AG08396 (cell line): ENCODE data around the gene PADI3.

ENCODE experiments used
- DNase-seq: peaks from one replicate; pipeline ENCODE4 v3.0.0; 2012; ENCODE audit warnings: low spot score, mixed read lengths

PADI3 gene

DNA sequence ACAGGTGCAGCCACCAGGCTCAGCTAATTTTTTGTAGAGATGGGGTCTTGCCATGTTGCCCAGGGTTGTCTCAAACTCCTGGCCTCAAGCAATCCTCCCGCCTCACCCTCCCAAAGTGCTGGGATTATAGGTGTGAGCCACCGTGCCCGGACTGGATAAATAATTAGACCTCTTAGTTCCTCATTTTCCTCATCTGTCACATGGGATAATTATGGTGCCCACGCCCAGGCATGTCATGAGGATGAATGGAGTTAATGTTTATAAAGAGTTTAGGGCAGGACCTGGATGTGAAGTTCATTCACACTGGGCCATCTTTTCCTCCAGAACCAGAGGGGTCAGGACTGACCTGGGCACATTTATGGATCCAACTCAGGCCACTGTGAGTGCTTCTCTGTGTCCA lies 23.7 kb downstream of the PADI3 start:
- DNase-seq: no peak

DNA sequence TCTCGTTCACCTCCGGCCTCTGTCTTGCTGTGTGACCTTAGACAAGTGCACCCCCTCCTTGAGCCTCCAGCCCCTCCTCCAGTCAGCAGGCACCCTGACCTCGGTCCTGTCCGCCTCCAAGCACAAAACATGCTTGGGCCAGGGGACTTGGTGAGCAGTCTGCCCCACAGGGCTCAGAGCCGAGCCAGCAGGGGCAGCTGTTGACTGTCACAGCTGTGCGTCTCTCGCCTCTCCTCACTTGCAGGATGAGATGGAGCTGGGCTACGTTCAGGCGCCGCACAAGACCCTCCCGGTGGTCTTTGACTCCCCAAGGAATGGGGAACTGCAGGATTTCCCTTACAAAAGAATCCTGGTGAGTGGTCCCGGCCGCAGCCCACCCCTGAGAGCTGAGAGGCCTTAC lies 24.2 kb downstream of the PADI3 start:
- no peak for DNase-seq

DNA sequence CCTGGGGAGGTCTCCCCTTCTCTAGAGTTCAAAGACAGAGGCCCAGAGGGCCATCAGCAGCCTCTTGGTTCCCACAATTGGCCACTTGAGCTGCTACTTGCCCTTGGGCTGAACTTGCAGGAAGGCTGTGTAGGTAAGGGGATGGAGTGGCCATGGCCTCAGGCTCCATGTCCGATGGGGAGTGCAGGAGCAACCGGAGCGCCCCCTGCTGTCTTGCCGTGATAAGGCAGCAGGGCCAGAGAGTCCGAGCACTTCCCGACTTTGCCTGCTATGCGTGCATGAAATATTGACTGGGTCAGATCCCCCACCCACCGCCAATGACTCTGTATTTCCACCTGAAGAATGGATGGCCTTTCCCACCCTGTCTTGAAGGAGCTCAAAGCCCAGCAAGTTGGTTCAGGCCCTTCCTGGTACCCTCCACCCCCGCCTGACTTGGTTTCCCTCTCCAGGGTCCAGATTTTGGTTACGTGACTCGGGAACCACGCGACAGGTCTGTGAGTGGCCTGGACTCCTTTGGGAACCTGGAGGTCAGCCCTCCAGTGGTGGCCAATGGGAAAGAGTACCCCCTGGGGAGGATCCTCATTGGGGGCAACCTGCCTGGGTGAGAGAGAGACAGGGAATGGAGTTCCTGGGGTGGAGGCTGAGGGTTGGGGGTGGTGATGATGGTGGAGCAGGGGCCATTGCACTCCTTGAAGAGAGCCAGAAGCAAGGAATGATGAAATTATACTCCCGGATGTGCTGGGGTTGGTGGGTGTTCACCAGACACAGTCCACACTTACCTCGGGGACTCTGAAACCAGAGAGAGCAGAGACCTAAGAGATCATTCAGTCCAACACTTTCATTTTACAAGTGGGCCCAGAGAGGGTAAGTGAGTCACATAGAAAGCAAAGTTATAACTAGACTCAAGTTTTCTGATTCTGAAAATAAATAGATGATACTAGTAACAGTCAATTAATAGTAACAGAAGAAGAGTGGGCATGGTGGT lies 25.6 kb downstream of the PADI3 start:
- peak; percentile 75 for DNase-seq

DNA sequence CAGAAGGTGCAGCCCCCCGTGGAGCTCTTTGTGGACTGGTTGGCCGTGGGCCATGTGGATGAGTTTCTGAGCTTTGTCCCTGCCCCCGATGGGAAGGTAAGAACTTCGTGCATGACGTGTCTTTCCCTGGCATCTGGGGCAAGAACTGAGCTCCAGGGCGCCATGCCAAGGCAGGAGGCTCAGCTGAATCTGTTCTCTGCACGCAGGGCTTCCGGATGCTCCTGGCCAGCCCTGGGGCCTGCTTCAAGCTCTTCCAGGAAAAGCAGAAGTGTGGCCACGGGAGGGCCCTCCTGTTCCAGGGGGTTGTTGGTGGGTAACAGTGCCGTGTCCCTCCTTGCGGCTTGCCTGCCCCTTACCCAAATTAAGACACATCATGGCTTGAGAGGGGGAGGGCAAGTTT lies 27.7 kb downstream of the PADI3 start:
- DNase-seq: no peak

DNA sequence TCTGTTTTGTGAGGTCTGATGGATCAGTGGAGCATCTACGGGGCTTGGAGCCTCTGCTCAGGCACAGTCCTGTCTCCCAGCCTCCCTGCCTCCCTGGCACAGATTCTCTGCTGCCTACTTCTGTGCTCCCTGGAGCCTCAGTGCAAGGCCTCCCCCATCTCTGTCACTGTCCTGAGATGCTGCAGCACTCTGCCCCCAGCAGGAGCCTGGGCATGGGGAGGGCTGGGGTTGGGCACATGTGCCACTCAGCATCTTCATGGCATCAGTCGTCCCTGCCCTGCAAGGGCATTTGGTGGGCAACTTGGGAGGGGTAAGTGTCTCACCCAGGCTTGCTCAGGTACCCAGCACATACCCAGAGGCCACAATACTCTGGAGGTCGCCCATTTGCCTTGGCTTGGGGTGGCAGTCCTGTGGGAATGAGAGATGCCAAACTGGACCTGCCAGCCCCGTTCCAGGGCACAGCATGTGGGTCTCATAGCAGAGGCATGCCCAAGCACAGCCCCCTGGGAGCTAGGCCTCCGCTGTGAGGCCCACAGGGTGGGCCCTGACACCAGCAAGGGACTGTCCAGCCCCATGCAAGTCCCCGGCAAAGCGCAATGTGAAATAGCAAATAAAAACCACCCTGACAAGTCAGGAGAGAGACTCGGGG lies 28.7 kb downstream of the PADI3 start:
- no peak for DNase-seq

DNA sequence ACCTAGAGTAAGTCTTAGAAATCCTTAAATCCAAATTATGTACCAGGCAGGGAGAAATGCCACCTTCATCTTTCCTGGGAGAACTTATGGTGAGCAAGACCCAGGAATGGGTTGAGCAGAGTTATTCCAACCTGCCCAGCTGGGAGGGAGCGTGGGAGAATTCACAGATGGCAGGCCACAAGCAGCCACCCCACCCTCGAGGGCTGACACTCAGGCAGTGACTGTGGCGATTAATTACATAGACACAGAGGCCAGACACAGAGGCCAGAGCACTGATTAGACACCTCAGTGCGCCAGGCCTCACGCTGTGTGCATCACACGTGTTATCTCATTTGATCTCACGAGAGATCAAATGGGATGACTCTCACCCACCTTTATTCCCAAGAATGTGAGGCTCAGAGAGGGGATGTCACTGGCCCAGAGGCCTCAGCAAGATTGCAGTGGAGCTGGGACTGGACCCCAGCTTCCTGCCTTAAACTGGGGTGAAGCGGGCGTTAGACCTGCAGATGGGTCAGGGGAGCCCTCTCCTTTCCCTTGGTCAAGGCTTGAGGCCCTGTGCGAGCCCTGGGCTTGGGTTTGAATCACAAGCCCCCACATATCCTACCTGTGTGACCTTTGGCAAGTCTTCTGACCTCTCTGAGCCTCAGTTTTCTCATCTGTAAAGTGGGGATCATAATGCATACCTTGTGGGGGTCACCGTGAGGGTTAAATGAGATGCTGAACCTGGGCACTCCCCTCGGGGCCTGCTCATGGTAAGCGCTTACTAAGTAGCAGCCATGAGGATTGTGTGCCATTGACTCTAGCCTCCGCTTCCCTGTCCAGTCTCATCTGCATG lies 30.3 kb downstream of the PADI3 start:
- no peak for DNase-seq

DNA sequence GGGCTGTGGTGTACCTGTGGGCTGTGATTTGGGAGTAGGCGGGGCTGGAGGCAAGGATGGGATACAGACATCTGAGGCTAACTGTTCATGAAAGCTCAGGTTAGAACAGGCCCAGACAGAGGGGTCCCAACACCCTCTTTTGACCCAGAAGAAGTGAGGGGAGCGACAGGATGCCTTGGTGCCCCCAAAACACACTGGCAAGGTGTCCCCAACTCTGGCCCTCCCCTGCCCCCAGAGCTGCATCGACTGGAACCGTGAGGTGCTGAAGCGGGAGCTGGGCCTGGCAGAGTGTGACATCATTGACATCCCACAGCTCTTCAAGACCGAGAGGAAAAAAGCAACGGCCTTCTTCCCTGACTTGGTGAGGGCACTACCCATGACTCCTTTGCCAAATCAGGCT lies 31.5 kb downstream of the PADI3 start:
- no peak for DNase-seq

DNA sequence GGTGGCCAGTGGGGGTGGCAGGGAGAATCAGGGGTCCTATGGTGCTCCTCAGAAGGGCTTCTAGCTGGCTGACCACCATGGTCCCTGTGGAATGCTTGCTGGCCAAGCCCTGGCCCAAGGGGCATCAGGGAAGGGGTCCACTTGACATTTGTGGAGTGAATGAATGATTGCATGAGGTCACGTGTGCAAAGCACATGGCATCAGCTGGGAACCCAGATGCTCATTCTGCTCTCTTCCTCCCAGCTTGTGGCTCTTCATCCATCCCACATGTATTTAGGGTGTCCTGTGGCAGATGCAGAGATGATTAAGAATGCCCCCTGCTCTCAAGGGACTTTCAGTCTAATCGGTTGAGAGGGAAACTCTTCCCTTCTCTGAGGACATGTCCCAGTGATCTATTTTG lies 32.0 kb downstream of the PADI3 start:
- no peak for DNase-seq

DNA sequence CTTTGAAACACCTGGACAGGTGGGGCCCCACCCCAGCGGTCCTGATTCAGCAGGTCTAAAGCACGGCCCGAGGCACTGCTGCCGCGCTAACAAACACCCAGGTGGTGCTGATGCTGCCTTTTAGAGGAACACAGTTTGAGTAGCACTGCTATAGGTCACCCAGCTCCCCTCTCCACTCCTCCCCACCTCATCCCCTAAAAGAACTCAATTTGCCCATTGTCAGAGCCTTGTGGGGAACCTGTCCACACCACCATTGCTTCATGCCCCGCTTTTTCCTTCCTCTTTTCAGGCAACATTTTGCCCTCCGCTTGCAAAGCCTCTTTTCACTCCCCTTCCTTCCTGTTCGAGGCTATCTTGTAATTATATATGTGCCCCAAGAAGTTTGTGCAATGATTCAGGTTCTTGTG lies 32.9 kb downstream of the PADI3 start:
- no peak for DNase-seq

DNA sequence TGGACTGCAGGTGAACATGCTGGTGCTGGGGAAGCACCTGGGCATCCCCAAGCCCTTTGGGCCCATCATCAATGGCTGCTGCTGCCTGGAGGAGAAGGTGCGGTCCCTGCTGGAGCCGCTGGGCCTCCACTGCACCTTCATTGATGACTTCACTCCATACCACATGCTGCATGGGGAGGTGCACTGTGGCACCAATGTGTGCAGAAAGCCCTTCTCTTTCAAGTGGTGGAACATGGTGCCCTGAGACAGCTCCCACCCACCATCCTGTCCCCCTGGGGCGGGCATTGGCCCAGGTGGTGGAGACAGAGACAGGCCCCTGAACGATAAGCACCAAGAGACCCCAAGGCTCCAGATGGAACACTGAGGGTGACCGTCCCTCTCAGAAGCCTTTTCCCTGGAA lies 33.9 kb downstream of the PADI3 start:
- no peak for DNase-seq

DNA sequence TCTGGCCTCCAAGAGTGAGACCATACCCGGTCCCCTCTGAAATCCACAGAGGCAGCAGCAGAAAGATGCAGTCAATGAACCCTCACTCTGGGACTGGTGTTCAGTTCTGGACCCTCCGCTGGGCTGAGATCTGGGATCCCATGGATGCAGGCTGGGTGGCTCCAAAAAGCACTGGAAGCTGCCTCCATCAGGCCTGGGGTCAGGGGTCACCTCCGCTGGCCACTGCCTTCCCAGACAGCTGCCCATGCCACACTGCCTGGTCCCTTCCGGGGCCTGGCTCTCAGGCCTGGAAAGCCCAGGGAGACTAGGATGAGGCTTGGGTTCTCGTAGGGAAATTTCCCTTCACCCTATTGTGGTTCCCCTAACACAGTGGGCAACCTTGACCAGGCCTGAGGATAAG lies 37.7 kb downstream of the PADI3 start:
- DNase-seq: no peak

DNA sequence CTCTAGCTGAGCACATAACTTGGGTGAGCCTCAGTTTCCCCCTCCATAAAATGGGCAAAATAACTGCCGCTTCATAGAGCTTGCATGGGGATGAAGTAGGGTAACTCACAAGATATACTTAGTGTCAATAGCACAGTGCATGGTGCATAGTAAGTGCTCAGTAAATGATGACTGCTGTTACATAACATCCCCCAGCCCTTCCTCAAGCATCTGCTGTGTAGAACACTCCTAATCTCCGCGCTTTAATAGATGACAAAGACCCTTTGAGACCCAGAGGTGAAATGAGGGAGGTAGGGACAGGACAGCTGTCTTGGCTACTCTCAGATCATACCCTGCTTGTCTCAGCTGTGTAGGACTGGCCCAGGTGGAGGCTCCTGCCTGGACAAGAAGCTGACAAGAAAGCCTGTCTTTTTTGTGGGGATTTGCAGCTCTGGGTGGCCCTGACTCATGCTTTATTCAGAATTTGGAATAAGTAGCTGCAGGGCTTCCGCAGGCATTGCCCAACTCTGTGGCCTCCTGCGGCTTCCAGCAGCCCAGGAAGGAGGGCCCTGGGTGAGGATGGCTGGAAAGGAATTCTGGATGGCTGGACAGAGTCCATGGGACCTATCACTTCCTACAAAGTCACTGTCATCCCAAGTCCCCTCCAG lies 38.4 kb downstream of the PADI3 start:
- peak; percentile 68 for DNase-seq

DNA sequence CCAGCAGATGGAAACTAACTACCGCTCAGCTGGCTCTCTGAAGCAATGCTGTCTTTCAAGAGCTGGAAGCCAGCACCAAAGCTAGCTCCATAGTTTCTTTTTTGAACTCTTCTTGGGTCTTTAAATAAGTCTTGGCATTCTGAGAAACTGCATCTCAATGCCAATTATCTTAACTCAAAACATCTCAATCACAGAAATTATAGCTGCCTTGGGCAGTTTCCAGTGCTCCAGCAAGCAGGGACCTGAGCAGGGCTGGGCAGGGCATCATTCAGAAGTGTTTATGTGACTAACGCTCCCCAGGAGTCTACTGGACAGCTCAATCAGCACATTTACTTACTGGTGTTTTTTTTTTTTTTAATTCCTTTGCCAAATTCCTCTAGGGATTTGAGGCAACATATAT lies 40.8 kb downstream of the PADI3 start:
- DNase-seq: no peak

DNA sequence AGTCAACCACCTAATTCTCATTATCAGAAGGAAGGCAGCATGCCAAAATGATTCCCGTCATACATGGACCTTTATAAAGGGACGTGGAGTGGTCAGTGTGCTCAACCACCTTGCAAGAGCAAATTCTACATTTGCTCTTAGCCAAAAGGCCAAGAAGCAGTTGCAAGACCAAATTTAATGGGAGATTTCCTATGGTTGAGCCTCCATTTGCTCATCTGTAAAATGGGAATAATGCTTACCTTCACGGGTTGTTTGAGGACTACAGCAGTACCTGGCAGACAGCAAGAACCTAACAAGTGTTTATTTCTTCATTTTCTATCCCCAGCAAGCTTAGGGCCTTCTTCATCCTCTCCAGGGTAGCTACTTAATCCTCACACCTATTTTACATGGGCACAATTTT lies 41.7 kb downstream of the PADI3 start:
- no peak for DNase-seq

DNA sequence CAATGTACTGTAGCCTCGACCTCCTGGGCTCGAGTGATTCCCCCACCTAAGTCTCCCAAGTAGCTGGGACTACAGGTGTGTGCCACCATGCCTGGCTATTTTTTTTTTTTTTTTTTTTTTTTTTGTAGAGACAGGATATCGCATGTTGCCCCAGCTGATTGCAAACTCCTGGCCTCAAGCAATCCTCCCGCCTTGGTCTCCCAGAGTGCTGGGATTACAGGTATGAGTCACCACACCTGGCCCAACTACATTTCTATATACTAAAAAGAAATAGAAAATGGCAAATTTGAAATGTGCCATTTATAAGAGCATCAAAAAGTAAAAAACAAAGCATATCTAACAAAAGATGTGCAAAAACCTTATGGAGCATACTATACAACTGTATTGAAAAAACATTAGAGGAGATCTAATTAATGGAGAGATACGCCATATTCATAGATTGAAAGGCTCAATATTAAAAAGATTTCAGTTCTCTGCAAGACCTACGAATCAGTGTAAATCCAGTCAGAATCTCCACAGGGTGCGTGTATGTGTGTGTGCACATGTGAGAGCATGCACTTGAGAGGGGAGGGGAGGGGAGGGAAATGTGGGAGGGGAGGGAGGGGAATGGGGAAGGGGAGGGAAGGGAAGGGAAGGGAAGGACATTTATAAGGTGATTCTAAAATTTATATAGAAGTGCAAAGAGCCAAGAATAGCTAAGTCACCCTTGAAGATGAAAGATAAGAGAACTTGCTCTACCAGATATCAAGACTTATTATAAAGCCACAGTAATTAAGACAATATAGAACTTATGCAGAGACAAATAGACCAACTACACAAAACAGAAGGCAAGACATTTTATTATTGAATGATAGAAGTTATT lies 43.6 kb downstream of the PADI3 start:
- no peak for DNase-seq

DNA sequence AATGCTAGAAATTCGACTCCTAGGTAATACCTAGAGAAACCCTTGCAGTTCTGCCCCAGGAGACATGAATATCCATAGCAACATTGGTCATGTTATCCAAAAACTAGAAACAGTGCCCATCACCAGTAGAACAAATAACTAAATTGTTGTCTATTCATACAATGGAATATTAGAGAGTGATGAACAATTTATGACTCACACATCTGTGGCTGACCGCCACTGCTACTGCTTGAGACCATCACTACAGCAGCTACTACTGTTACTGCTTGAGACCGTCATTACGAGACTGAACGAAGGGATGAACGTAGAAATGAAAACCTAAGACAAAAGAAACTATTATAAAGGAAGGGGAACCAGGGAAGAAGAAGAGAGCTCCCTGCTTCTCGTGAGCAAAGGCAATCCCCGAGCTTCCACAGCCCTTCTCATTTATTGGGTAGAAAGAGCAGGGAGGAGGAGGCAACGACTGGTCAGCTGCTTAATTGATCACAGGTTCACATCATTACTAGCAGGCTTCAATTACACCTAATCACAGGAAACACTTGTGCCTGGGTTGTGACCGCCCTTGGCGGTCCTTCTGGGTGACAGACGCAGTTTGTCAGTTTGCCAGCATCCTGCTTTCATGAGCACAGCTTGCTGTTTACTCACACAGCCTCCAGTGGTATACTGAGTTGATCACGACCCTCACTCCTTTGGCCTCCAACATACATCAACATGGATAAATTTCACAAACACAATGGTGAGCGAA lies 45.0 kb downstream of the PADI3 start:
- no peak for DNase-seq

DNA sequence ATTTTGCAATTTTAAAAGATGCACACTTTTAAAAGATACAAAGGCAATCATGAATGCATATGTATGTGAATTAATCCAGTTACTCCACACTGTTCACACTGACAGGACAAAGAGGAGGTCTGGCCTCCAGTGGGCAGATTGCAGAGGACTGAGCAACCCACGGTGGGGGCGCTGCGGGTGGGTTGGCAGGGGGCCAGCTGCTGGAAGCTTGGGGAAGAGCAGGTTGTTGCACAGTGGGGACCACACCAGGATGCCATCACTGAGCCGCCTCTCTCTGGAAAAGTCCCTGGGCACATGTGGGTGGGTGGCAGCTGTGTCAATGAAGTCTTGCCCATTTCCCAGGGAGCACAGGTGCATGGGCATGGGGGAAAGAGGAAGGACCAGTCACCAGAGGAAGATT lies 46.4 kb downstream of the PADI3 start:
- no peak for DNase-seq

DNA sequence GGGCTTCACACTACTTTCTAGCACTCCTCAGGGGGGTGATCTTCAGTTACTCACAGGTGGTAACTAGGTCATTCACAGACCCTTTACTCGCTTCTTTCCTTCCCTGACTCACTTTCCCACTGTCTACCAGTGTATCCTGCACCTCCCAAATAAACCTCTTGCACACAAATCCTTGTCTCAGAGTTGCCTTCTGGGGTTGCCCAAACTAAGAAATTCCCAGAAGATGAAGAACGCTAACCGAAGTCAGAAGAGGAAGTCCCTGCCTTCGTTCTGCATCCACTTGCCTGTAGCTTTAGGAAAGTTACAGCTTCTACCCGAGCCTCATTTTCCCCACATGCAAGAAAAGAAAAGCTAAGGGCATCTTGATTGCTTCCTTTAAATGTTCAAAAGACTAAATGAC lies 47.2 kb downstream of the PADI3 start:
- DNase-seq: no peak

DNA sequence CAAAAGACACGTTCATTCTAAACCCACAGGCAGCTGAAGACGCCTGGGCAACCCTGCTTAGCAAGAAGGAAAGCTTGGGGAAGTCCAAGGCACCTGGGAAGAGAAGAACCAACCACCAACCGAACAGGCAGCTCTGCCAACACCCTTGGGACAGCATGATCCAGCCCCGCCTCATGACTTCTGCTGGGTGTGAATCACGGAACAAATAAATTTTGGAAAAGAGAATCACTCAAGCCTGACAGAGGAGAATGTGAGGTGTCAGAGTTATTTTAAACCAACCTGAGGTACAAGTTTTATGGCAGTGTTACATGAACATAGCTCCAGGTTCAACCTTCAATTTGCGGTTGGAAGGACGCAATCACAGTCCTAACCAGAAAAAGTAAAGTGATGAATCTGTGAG lies 49.1 kb downstream of the PADI3 start:
- DNase-seq: no peak

DNA sequence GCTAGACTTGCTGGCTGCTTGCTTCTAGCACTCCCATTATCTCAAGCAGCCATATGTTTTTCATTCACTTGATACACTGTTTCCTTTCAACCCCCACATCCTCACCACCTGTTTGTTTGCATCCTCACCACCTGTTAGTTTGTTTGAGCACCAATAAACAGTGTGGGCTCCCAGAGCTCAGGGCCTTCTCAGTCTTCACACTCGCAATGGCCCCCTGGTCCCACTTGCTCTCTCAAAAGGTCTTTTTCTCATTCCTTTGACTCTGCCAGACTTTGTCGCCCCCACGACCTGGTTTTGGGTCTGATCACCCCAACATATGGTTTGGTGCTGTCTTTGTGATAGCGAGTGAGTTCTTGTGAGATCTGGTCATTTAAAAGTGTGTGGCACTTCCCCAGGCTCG lies 52.9 kb downstream of the PADI3 start:
- no peak for DNase-seq
